IPS-15b (cell line): ENCODE results near the gene SSH3.

Experiments used
- H3K27me3 ChIP-seq: one replicate; pipeline ENCODE4 v1.6.1; 2013; ENCODE audit warnings: low read length; ENCODE audit not compliant: control insufficient read depth, insufficient read depth
- H3K36me3 ChIP-seq: one replicate; pipeline ENCODE4 v1.6.1; 2013; ENCODE audit warnings: low read length; ENCODE audit not compliant: control insufficient read depth, insufficient read depth
- H3K4me1 ChIP-seq: one replicate; pipeline ENCODE4 v1.6.1; 2013; ENCODE audit warnings: mild to moderate bottlenecking, low read length; ENCODE audit not compliant: control insufficient read depth, insufficient read depth
- H3K4me3 ChIP-seq: one replicate; pipeline ENCODE4 v1.5.1; 2013; ENCODE audit warnings: low read depth, low read length
- H3K9ac ChIP-seq: one replicate; pipeline ENCODE4 v1.6.1; 2013; ENCODE audit warnings: low read depth, mild to moderate bottlenecking, low read length
- H3K9me3 ChIP-seq: one replicate; pipeline ENCODE4 v1.6.1; 2013; ENCODE audit warnings: mild to moderate bottlenecking, low read length; ENCODE audit not compliant: control insufficient read depth, insufficient read depth

The SSH3 gene

DNA sequence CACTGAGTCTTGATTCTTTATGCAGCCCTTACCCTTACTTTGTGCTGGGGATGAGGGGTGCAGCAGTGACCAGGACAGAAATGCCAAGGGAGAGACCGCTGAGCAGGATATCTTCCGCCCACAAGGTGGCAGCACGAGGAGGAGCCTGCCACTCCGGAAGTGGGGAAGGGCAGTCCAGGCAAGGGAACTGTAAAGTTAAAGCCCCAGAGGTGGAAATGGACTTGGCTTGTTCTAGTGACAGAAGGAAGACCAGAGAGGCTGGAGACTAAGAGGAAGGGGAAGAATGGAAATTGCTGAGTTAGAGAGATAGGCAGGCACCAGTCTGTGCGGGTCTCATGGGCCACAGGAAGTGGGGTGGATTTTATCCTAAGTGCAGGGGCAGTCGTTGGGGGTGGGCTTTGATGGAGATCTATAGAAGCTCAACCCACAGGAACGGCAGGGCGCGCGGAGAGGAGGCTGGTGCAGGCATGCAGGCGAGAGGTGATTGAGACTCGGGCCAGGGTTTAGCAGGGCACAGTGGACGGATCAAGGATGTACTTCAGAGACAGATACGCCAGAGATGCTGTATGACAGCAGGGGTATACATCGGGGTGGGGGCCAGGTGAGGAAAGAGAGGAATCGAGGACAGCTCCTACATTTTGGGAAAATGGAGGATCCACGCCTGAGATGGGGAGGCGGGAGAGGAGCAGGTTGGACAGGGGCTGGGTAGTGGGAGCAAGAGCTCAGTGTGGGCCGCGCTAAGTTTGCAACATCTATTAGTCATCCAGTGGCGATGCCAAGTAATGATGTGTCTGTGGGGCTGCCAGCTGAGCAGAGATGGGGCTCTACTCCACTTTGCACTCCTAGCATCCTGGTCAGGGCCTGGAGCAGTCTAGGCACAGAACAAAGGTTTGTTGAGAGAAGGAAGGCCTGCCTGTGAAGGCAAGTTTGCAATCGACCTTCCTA is 40.3 kb upstream of the SSH3 start:
- Histone ChIP-seq H3K4me3 (no peak overlapping the region), H3K9ac (no peak overlapping the region), H3K36me3 (no peaks in the 10 kb centered on the region), H3K9me3 (no peaks in the 10 kb centered on the region), H3K27me3 (peaks cover 26% of the 10 kb centered on the region), H3K4me1 (peaks cover 7% of the 10 kb centered on the region)

DNA sequence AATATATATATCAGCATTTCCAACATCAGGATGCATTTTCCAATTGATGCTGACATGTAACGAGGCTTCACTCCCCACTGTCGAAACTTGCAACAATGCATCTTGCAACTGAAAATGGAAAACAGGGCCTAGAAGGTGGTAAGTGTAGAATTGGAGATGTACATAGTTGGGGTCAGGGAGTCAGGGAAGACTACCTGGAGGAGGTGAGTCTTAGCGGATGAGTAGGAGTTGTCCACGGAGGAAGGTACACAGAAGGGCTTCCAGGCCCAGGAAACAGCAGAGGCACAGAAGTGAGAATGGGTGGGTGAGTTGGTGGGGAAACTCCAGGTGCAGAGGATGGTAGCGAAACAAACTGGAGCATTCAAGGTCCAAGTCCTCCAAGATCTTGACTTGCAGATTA is 39.1 kb upstream of the SSH3 start:
- Histone ChIP-seq H3K4me3 (no peak overlapping the region), H3K27me3 (peaks cover 26% of the 10 kb centered on the region), H3K9me3 (no peaks in the 10 kb centered on the region), H3K4me1 (peaks cover 7% of the 10 kb centered on the region), H3K9ac (no peak overlapping the region), H3K36me3 (peaks cover under 1% of the 10 kb centered on the region)

DNA sequence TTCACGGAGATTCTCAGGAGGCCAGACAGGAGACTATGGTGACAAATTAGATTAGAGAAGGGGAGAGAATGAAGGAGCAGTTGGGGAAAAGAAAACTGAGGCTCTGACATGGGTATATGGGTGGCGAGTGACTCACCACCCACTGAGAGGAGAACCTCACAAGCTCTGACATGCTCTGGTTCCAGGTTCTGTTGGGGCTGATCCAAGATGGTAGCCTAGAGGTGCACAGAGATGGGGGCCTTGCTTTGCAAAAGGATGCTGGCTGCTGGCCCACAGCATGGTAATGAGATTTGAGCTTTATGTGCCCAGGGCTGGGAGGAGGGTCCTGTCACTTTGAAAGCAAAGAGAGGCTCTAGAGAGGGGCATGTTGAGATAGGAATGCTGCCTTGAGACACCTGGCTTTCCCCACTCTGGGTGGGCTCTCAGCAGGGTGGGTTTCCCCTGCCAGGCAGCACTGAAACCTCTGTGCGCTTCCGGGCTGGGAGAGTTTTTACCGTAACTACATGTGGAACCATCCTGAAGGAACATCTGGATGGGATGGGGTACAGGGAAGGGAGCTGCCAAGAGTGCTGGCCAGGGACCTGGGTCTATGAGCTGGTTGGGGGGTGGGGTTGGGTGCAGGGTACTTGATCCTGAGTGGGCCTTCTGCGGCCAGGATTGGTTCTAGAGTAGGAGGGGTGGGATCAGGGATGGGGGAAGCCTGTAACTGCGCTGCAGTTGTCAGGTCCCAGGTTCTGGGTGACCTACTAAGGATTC is 38.3 kb upstream of the SSH3 start:
- no peaks in the 10 kb centered on the region for H3K9me3 ChIP-seq
- peaks cover 4% of the 10 kb centered on the region for H3K36me3 ChIP-seq
- H3K4me1 ChIP-seq = peaks cover 13% of the 10 kb centered on the region
- no peak overlapping the region for H3K4me3 ChIP-seq
- peaks cover 26% of the 10 kb centered on the region for H3K27me3 ChIP-seq
- no peak overlapping the region for H3K9ac ChIP-seq

GRCh38 chr11:67265633-67266448 is 37.5 kb upstream of the SSH3 start:
- peaks cover 26% of the 10 kb centered on the region for H3K27me3 ChIP-seq
- no peak overlapping the region for H3K4me3 ChIP-seq
- peaks cover 17% of the 10 kb centered on the region for H3K4me1 ChIP-seq
- peaks cover 4% of the 10 kb centered on the region for H3K36me3 ChIP-seq
- no peaks in the 10 kb centered on the region for H3K9me3 ChIP-seq
- no peak overlapping the region for H3K9ac ChIP-seq

DNA sequence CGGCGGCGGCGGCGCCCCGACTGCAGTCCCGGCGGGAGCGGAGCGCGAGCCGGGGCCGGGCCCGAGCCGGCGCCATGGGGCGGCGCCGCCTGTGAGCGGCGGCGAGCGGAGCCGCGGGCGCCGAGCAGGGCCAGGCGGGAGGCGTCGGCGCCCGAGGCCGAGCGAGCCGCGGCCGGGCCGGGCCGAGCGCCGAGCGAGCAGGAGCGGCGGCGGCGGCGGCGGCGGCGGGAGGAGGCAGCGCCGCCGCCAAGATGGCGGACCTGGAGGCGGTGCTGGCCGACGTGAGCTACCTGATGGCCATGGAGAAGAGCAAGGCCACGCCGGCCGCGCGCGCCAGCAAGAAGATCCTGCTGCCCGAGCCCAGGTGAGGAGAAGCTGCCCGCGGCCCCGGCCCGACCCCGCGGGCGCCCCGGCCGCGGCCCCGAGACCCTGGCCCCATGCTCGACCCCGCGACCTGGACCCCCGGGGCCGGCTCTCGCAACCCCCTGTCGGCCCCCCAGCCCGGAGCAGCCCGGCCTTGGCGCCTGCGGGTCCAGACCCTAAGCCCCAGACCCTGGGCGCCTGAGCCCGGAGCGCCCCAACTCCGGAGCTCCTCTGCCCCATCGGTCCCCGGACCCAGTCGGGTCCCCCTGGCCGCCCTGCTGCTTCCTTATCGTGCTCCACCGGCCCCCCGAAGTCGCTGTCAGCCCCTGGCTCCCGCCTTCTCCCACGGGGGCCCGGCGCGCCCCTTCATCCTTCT is 36.7 kb upstream of the SSH3 start, which contains the start of gene GRK2:
GRK2 (plus strand) TSS at position 25 of the 739 bp plus-strand sequence; CDS start at position 252, 227 bp downstream.
- Histone ChIP-seq H3K4me1 (peaks cover 23% of the 10 kb centered on the region), H3K9ac (peak within 1 kb of the TSS; percentile 70), H3K4me3 (peak within 1 kb of the TSS; percentile 75)

DNA sequence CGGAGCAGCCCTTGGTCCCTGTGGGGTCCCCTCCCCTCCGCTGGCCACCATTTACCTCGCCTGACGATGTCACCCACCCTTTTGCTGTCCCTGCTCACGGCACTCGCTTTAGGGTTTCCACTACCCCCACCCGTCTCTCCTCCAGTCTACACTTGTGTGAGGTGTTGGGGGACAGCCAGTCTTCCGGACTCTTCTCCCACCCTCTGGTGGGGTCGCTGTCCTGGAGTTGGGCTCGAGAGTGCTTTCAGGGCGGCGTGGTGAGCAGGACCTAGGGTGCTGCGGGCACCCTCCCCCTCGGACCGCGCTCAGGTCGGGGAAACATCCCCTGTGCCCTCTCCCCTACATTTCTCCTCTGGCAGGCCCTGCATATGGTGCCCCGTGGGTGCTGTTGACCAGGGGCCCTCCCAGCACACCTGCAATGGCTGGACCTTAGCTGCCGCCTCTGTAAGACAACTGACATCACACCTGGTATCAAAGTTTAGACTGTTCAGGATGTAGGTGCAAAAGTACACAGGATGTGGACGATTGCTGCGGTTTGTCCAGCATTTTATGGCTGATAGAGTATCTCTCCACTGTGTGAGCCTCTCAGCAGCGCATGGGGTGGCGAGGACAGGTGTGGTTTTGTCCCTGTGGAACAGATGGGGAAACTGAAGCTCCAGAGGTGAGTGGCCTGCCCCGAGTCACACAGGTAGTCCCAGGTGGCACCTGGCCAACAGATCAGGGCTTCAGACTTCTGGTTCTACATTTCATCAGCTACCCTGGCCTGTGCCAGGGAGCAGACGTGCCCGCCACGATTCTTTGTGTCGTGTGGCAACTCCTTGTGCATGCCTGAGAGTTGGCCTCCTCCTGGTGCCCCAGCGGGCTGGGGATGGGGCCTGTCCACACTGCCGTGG is 35.9 kb upstream of the SSH3 start:
- Histone ChIP-seq H3K4me1 (peaks cover 17% of the 10 kb centered on the region), H3K36me3 (peaks cover 12% of the 10 kb centered on the region), H3K9ac (peak overlapping the region; percentile 70), H3K4me3 (peak overlapping the region; percentile 75), H3K27me3 (peaks cover 21% of the 10 kb centered on the region), H3K9me3 (no peaks in the 10 kb centered on the region)

More for the DNA sequence above, 36.7 kb upstream of the SSH3 start, which contains the start of gene GRK2:
- Histone ChIP-seq H3K9me3 (no peaks in the 10 kb centered on the region), H3K27me3 (peaks cover 26% of the 10 kb centered on the region), H3K36me3 (peaks cover 4% of the 10 kb centered on the region)

- peak overlapping the region; percentile 75 for H3K4me3 ChIP-seq
- H3K9ac ChIP-seq = no peak overlapping the region
- H3K27me3 ChIP-seq = peaks cover 20% of the 10 kb centered on the region
- peaks cover 16% of the 10 kb centered on the region for H3K4me1 ChIP-seq
- H3K36me3 ChIP-seq = peaks cover 17% of the 10 kb centered on the region
- H3K9me3 ChIP-seq = no peaks in the 10 kb centered on the region
Observed at GRCh38 chr11:67268081-67268961, 35.0 kb upstream of the SSH3 start.

GRCh38 chr11:67268962-67269268 is 34.4 kb upstream of the SSH3 start:
- H3K9ac ChIP-seq = no peak overlapping the region
- H3K4me3 ChIP-seq = no peak overlapping the region
- H3K36me3 ChIP-seq = peaks cover 17% of the 10 kb centered on the region
- peaks cover 18% of the 10 kb centered on the region for H3K27me3 ChIP-seq
- no peaks in the 10 kb centered on the region for H3K9me3 ChIP-seq
- H3K4me1 ChIP-seq = peaks cover 16% of the 10 kb centered on the region

GRCh38 chr11:67269401-67270255 is 33.7 kb upstream of the SSH3 start:
- Histone ChIP-seq H3K4me3 (peak overlapping the region; percentile 13), H3K27me3 (peaks cover 11% of the 10 kb centered on the region), H3K36me3 (peaks cover 17% of the 10 kb centered on the region), H3K9me3 (no peaks in the 10 kb centered on the region), H3K9ac (no peak overlapping the region), H3K4me1 (peaks cover 16% of the 10 kb centered on the region)
